ENCODE results near the gene PZP. TPM values are rescaled to one million over a fixed set of nuclear protein-coding genes. Genes with fewer than 3 reads are reported as not detected.

The PZP gene
- total RNA-seq, 1 donor from 2014 or later, result not detected

DNA sequence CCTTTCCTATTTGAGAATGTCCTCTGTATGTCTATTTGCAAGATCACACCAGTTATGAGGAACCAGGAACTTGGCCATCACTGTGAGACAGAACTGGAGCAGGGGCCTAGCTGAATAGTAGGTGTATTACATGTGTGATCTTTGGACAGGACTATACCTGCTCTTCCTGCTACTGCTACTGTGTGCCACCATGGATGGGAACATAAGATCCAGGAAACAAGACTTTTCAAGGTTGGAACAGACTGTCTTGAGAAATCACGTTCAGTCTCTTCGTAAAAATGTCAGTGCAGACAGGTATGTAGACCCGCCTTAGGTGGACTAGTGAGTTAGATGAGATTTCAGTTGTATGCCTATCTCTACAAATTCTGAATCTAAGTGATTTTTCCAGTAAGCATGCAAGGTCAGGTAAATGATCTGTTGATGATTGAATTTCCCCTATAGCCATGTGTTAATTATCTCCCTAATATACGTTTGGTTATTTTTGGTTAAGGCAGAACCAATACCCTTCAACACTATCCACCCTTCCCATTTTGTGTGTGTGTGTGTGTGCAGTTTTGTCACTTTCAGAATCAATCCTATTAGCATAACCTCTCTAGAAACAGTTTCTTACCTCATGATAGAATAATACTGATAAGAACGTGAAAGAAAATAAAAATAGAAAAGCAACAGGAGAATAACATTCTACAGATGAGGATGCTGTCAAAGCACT lies 99.5 kb downstream of the PZP start:
- H3K36me3 ChIP-seq (ENCODE audit: control insufficient read depth, insufficient read depth, low read length), result no peaks in the 10 kb centered on the region
- no peak overlapping the region for H3K4me3 ChIP-seq (ENCODE audit: low read depth, low read length)
- FAIRE-seq (no peak), DNase-seq (ENCODE audit: low read depth) (no peak)
- no peak for TF ChIP-seq CTCF (IDR thresholded peaks at IDR 0.05; ENCODE audit: insufficient read depth, low read length, severe bottlenecking)
- no peaks in the 10 kb centered on the region for H3K27me3 ChIP-seq (ENCODE audit: control insufficient read depth, insufficient read depth, low read length)

GRCh38 chr12:9107542-9107873 lies 100.7 kb downstream of the PZP start:
- Histone ChIP-seq H3K27me3 (ENCODE audit: control insufficient read depth, insufficient read depth, low read length) (no peaks in the 10 kb centered on the region), H3K4me3 (ENCODE audit: low read depth, low read length) (no peak overlapping the region), H3K36me3 (ENCODE audit: control insufficient read depth, insufficient read depth, low read length) (no peaks in the 10 kb centered on the region)
- TF ChIP-seq CTCF (IDR thresholded peaks at IDR 0.05; ENCODE audit: insufficient read depth, low read length, severe bottlenecking), result no peak
- FAIRE-seq (no peak), DNase-seq (ENCODE audit: low read depth) (no peak)

GRCh38 chr12:9106610-9107541 lies 101.3 kb downstream of the PZP start:
- H3K27me3 ChIP-seq (ENCODE audit: control insufficient read depth, insufficient read depth, low read length), result no peaks in the 10 kb centered on the region
- no peak for DNase-seq (ENCODE audit: low read depth)
- H3K36me3 ChIP-seq (ENCODE audit: control insufficient read depth, insufficient read depth, low read length), result no peaks in the 10 kb centered on the region
- TF ChIP-seq CTCF (IDR thresholded peaks at IDR 0.05; ENCODE audit: insufficient read depth, low read length, severe bottlenecking), result no peak
- no peak for FAIRE-seq
- H3K4me3 ChIP-seq (ENCODE audit: low read depth, low read length), result no peak overlapping the region

DNA sequence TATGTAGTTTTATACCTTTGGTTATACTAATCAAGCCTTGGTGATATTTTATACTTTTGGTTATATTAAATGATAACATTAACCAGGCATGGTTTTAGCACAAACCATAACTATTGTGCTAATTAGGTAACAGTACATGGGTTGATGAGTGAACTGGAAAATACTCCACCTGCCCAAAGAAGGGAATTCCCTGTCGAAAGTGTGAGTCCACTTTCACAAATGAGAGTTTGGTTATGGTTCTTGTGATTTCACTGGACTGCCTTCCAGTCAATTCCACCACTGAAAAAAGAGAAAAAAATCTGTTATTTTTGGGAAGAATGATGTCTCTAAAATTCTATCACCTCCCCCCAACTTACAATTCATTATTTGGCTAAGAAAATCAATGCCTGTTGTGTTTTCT lies 102.1 kb downstream of the PZP start:
- DNase-seq (ENCODE audit: low read depth) (no peak), FAIRE-seq (no peak)
- no peaks in the 10 kb centered on the region for H3K36me3 ChIP-seq (ENCODE audit: control insufficient read depth, insufficient read depth, low read length)
- TF ChIP-seq CTCF (IDR thresholded peaks at IDR 0.05; ENCODE audit: insufficient read depth, low read length, severe bottlenecking), result no peak
- H3K27me3 ChIP-seq (ENCODE audit: control insufficient read depth, insufficient read depth, low read length), result no peaks in the 10 kb centered on the region
- no peak overlapping the region for H3K4me3 ChIP-seq (ENCODE audit: low read depth, low read length)

DNA sequence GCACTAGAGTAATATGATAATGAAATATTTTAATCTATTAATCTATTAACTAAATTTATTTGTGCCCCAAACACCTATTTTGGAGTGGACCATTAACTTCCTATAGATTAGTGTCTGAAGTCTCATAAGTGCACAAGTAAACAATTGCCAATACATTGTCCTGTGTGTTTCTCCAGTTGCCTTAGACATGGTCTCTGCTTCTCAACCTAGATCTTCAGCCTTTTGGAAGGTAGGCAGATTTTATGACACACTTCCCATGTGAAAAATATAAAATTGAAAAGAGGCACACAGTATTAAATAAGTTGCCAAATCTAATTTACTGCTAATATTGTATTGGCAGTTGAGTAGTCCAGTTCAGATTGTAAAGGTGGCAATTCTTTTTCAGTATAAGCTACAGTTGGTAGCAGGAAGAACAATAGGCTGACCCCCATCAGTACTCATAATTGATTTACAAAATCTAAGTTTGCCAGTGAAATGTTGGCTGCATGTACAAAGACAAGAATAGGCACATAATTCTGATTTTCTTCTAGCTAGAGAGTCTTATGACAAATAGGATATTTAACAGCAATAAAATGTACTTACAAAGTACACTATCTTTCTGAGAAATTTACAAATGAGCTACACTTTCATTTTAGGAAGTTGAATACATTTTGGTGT lies 103.3 kb downstream of the PZP start:
- Histone ChIP-seq H3K27me3 (ENCODE audit: control insufficient read depth, insufficient read depth, low read length) (no peaks in the 10 kb centered on the region), H3K36me3 (ENCODE audit: control insufficient read depth, insufficient read depth, low read length) (no peaks in the 10 kb centered on the region), H3K4me3 (ENCODE audit: low read depth, low read length) (no peak overlapping the region)
- no peak for FAIRE-seq
- DNase-seq (ENCODE audit: low read depth), result no peak
- no peak for TF ChIP-seq CTCF (IDR thresholded peaks at IDR 0.05; ENCODE audit: insufficient read depth, low read length, severe bottlenecking)
